MG63 (cell line): Measurements from ENCODE around the gene KRT6A. TPM values are rescaled to one million over a fixed set of nuclear protein-coding genes. Genes with fewer than 3 reads are reported as not detected.
"Not testable (repeated sequence)": the region's sequence is repeated elsewhere in the genome, so short reads cannot be mapped to it uniquely, and the experiment has no call there.

Experiments
- DNase-seq: peaks from one replicate; pipeline ENCODE4 v3.0.0-alpha.2; 2020
- H3K27me3 ChIP-seq: fragments of 250-450 bp; sonication (Bioruptor Pico); 2 replicates; pipeline ENCODE4 v1.5.1; 2020; ENCODE audit warnings: mild to moderate bottlenecking, moderate library complexity
- H3K36me3 ChIP-seq: fragments of 250-450 bp; sonication (Bioruptor Pico); 2 replicates; pipeline ENCODE4 v1.5.1; 2020; ENCODE audit warnings: mild to moderate bottlenecking, moderate library complexity
- H3K4me3 ChIP-seq: fragments of 250-450 bp; sonication (Bioruptor Pico); 2 replicates; pipeline ENCODE4 v1.5.1; 2020; ENCODE audit warnings: mild to moderate bottlenecking, moderate library complexity
- H3K9me3 ChIP-seq: fragments of 250-450 bp; sonication (Bioruptor Pico); 2 replicates; pipeline ENCODE4 v1.5.1; 2020; ENCODE audit warnings: mild to moderate bottlenecking, moderate library complexity
- total RNA-seq: library from RNA; depleted of rRNA; stranded (reverse); fragments of >200 nt; shearing (Covaris generic); gene quantifications from 2 replicates; pipeline ENCODE4 v1.2.3, GENCODE V29; 2014; ENCODE audit warnings: low replicate concordance

Gene KRT6A
- total RNA-seq, 1 experiment from 2014 or later: not detected

GRCh38 chr12:52494100-52494499 lies 1.0 kb upstream of the KRT6A start:
- no peaks in the 10 kb centered on the region for H3K27me3 ChIP-seq
- H3K9me3 ChIP-seq: no peaks in the 10 kb centered on the region
- no peaks in the 10 kb centered on the region for H3K36me3 ChIP-seq
- no peak for DNase-seq
- no peak overlapping the region for H3K4me3 ChIP-seq

GRCh38 chr12:52492405-52492804 lies 652 bp downstream of the KRT6A start:
- not testable (repeated sequence) for H3K9me3 ChIP-seq, H3K27me3 ChIP-seq, DNase-seq, H3K36me3 ChIP-seq, H3K4me3 ChIP-seq

GRCh38 chr12:52491495-52491894 lies 1.6 kb downstream of the KRT6A start:
- not testable (repeated sequence) for H3K9me3 ChIP-seq, DNase-seq, H3K36me3 ChIP-seq, H3K4me3 ChIP-seq, H3K27me3 ChIP-seq

GRCh38 chr12:52488736-52489135 lies 4.3 kb downstream of the KRT6A start:
- H3K9me3 ChIP-seq: peaks cover 9% of the 10 kb centered on the region
- H3K36me3 ChIP-seq: no peaks in the 10 kb centered on the region
- no peak overlapping the region for H3K4me3 ChIP-seq
- peaks cover 12% of the 10 kb centered on the region for H3K27me3 ChIP-seq
- no peak for DNase-seq

GRCh38 chr12:52487744-52488443 lies 5.2 kb downstream of the KRT6A start:
- peaks cover 13% of the 10 kb centered on the region for H3K9me3 ChIP-seq
- DNase-seq, H3K4me3 ChIP-seq, H3K36me3 ChIP-seq: not testable (repeated sequence)
- H3K27me3 ChIP-seq: peaks cover 13% of the 10 kb centered on the region

GRCh38 chr12:52487211-52487610 lies 5.8 kb downstream of the KRT6A start:
- Histone ChIP-seq H3K27me3 (peaks cover 17% of the 10 kb centered on the region), H3K36me3 (no peaks in the 10 kb centered on the region), H3K4me3 (no peak overlapping the region), H3K9me3 (peaks cover 13% of the 10 kb centered on the region)
- DNase-seq: no peak

GRCh38 chr12:52486166-52487105 lies 6.6 kb downstream of the KRT6A start:
- no peak for DNase-seq
- no peak overlapping the region for H3K4me3 ChIP-seq
- H3K27me3 ChIP-seq: peaks cover 17% of the 10 kb centered on the region
- peaks cover 13% of the 10 kb centered on the region for H3K9me3 ChIP-seq
- no peaks in the 10 kb centered on the region for H3K36me3 ChIP-seq

GRCh38 chr12:52480073-52480472 lies 13.0 kb downstream of the KRT6A start:
- no peak overlapping the region for H3K4me3 ChIP-seq
- peaks cover 12% of the 10 kb centered on the region for H3K9me3 ChIP-seq
- no peak for DNase-seq
- H3K27me3 ChIP-seq: peaks cover 8% of the 10 kb centered on the region; the same call in 1 of the 2 replicates
- H3K36me3 ChIP-seq: no peaks in the 10 kb centered on the region

GRCh38 chr12:52477651-52478050 lies 15.4 kb downstream of the KRT6A start:
- no peak for DNase-seq
- H3K27me3 ChIP-seq: peaks cover 8% of the 10 kb centered on the region; the same call in 1 of the 2 replicates
- H3K9me3 ChIP-seq: peaks cover 3% of the 10 kb centered on the region; the same call in 1 of the 2 replicates
- H3K36me3 ChIP-seq: no peaks in the 10 kb centered on the region
- no peak overlapping the region for H3K4me3 ChIP-seq

- peaks cover 3% of the 10 kb centered on the region; the same call in 1 of the 2 replicates for H3K9me3 ChIP-seq
- no peak overlapping the region for H3K4me3 ChIP-seq
Measured at GRCh38 chr12:52474212-52474611, 18.8 kb downstream of the KRT6A start.

GRCh38 chr12:52473768-52474167 lies 19.3 kb downstream of the KRT6A start, which contains the start of gene KRT6C:
Gene KRT6C (minus strand): TSS chr12:52473805. CDS start chr12:52473737, 68 bp downstream.
- DNase-seq: no peak
- Histone ChIP-seq H3K9me3 (peaks cover 3% of the 10 kb centered on the region; the same call in 1 of the 2 replicates), H3K36me3 (no peaks in the 10 kb centered on the region), H3K4me3 (no peak within 1 kb of the TSS), H3K27me3 (peaks cover 3% of the 10 kb centered on the region; the same call in 1 of the 2 replicates)

More at GRCh38 chr12:52474212-52474611, 18.8 kb downstream of the KRT6A start:
- H3K27me3 ChIP-seq: peaks cover 3% of the 10 kb centered on the region; the same call in 1 of the 2 replicates
- no peak for DNase-seq
- no peaks in the 10 kb centered on the region for H3K36me3 ChIP-seq

GRCh38 chr12:52469853-52470252 lies 23.2 kb downstream of the KRT6A start:
- Histone ChIP-seq H3K27me3 (peaks cover 5% of the 10 kb centered on the region), H3K36me3 (no peaks in the 10 kb centered on the region), H3K9me3 (no peaks in the 10 kb centered on the region), H3K4me3 (no peak overlapping the region)
- no peak for DNase-seq

- peaks cover 8% of the 10 kb centered on the region; the same call in 1 of the 2 replicates for H3K27me3 ChIP-seq
- H3K4me3 ChIP-seq: no peak overlapping the region
- no peak for DNase-seq
- no peaks in the 10 kb centered on the region for H3K9me3 ChIP-seq
- H3K36me3 ChIP-seq: no peaks in the 10 kb centered on the region
Measured at GRCh38 chr12:52464897-52465296, 28.2 kb downstream of the KRT6A start.

GRCh38 chr12:52461693-52462092 lies 31.4 kb downstream of the KRT6A start:
- DNase-seq: no peak
- Histone ChIP-seq H3K36me3 (no peaks in the 10 kb centered on the region), H3K27me3 (peaks cover 8% of the 10 kb centered on the region; the same call in 1 of the 2 replicates), H3K9me3 (no peaks in the 10 kb centered on the region), H3K4me3 (no peak overlapping the region)

GRCh38 chr12:52458861-52459260 lies 34.2 kb downstream of the KRT6A start:
- Histone ChIP-seq H3K36me3 (no peaks in the 10 kb centered on the region), H3K9me3 (no peaks in the 10 kb centered on the region), H3K4me3 (no peak overlapping the region), H3K27me3 (peaks cover 3% of the 10 kb centered on the region; the same call in 1 of the 2 replicates)
- DNase-seq: no peak

GRCh38 chr12:52455821-52456220 lies 37.2 kb downstream of the KRT6A start:
- H3K36me3 ChIP-seq: no peaks in the 10 kb centered on the region

More at GRCh38 chr12:52455821-52456220, 37.2 kb downstream of the KRT6A start:
- H3K4me3 ChIP-seq: no peak overlapping the region
- H3K27me3 ChIP-seq: no peaks in the 10 kb centered on the region; the same call in 1 of the 2 replicates
- DNase-seq: no peak
- H3K9me3 ChIP-seq: no peaks in the 10 kb centered on the region
